Thoracic aorta (tissue), 2 donors: ENCODE results near the gene P2RX7. TPM values are rescaled to one million over a fixed set of nuclear protein-coding genes. Genes with fewer than 3 reads are reported as not detected.

Experiments
- ATAC-seq: fragments of 150-250 bp; one replicate; pipeline ENCODE4 v1.8.0; 2017; ENCODE audit warnings: low read depth; ENCODE audit not compliant: insufficient number of reproducible peaks, low FRiP score
- DNase-seq: peaks from one replicate; pipeline ENCODE4 v3.0.0-alpha.2; 2020; ENCODE audit warnings: low spot score
- H3K27ac ChIP-seq, 2 donors: fragments of 200-600 bp; sonication (generic); 1 replicate in 1 of 2; 2 replicates in 1 of 2; pipeline ENCODE4 v1.5.1; 2016; ENCODE audit warnings: mild to moderate bottlenecking in 2 of 2, moderate library complexity in 2 of 2
- H3K27me3 ChIP-seq: fragments of 200-600 bp; sonication (generic); replicated peaks from 2 replicates; pipeline ENCODE4 v1.6.0; 2016; ENCODE audit warnings: mild to moderate bottlenecking; ENCODE audit not compliant: insufficient read depth
- H3K36me3 ChIP-seq: fragments of 200-600 bp; sonication (generic); one replicate; pipeline ENCODE4 v1.5.1; 2016
- H3K4me1 ChIP-seq, 2 donors: fragments of 200-600 bp; sonication (generic); 1 replicate in 1 of 2; 2 replicates in 1 of 2; pipeline versions ENCODE4 v1.5.1 to v1.6.0; 2016; ENCODE audit warnings: low read depth in 2 of 2, mild to moderate bottlenecking in 1 of 2; ENCODE audit not compliant: control insufficient read depth in 1 of 2
- H3K4me3 ChIP-seq: fragments of 200-600 bp; sonication (generic); 2 replicates; pipeline ENCODE4 v1.5.1; 2016; ENCODE audit warnings: mild to moderate bottlenecking
- H3K9me3 ChIP-seq: fragments of 200-600 bp; sonication (generic); 2 replicates; pipeline ENCODE4 v1.5.1; 2016
- CTCF ChIP-seq: fragments of 200-600 bp; sonication (generic); IDR thresholded peaks from one replicate; pipeline ENCODE4 v1.5.1; 2019; ENCODE audit warnings: antibody characterized with exemption
- total RNA-seq, 2 donors: library from RNA; depleted of rRNA; stranded (reverse); fragments of >200 nt; gene quantifications; one replicate each; pipeline versions ENCODE4 v1.1.0 to v1.2.3, GENCODE V29; 2016

Gene P2RX7
- total RNA-seq, 2 donors from 2014 or later: 3.2 to 4.0 TPM

GRCh38 chr12:121110211-121110940 lies 22.3 kb upstream of the P2RX7 start:
- Histone ChIP-seq H3K9me3 (no peaks in the 10 kb centered on the region), H3K27me3 (no peaks in the 10 kb centered on the region), H3K36me3 (no peaks in the 10 kb centered on the region), H3K4me3 (no peak overlapping the region), H3K4me1 (no peaks in the 10 kb centered on the region), H3K27ac (no peak overlapping the region)
- peak; percentile 90 for TF ChIP-seq CTCF
- DNase-seq (no peak), ATAC-seq (no peak)

- no peaks in the 10 kb centered on the region for H3K36me3 ChIP-seq
- no peak overlapping the region for H3K27ac ChIP-seq
- DNase-seq: no peak
- TF ChIP-seq CTCF: no peak
- no peak overlapping the region for H3K4me3 ChIP-seq
- ATAC-seq: no peak
- no peaks in the 10 kb centered on the region for H3K4me1 ChIP-seq
- H3K9me3 ChIP-seq: no peaks in the 10 kb centered on the region
- H3K27me3 ChIP-seq: no peaks in the 10 kb centered on the region
Observed at GRCh38 chr12:121111684-121112083, 21.0 kb upstream of the P2RX7 start.

- ATAC-seq (no peak), DNase-seq (no peak)
- Histone ChIP-seq H3K9me3 (no peaks in the 10 kb centered on the region), H3K36me3 (no peaks in the 10 kb centered on the region), H3K27me3 (no peaks in the 10 kb centered on the region), H3K4me1 (no peaks in the 10 kb centered on the region), H3K27ac (no peak overlapping the region), H3K4me3 (no peak overlapping the region)
- no peak for TF ChIP-seq CTCF
Observed at GRCh38 chr12:121112496-121112895, 20.2 kb upstream of the P2RX7 start.

- no peak for DNase-seq
- no peak for TF ChIP-seq CTCF
- no peaks in the 10 kb centered on the region for H3K36me3 ChIP-seq
Observed at GRCh38 chr12:121113057-121113456, 19.6 kb upstream of the P2RX7 start.

GRCh38 chr12:121114019-121114639 lies 18.5 kb upstream of the P2RX7 start:
- H3K27me3 ChIP-seq: no peaks in the 10 kb centered on the region
- TF ChIP-seq CTCF: no peak
- H3K27ac ChIP-seq: no peak overlapping the region
- DNase-seq (no peak), ATAC-seq (no peak)
- H3K4me3 ChIP-seq: no peak overlapping the region
- no peaks in the 10 kb centered on the region for H3K36me3 ChIP-seq
- no peaks in the 10 kb centered on the region for H3K9me3 ChIP-seq
- no peaks in the 10 kb centered on the region for H3K4me1 ChIP-seq

More at GRCh38 chr12:121113057-121113456, 19.6 kb upstream of the P2RX7 start:
- H3K27ac ChIP-seq: no peak overlapping the region
- no peak overlapping the region for H3K4me3 ChIP-seq
- no peaks in the 10 kb centered on the region for H3K9me3 ChIP-seq
- H3K27me3 ChIP-seq: no peaks in the 10 kb centered on the region
- ATAC-seq: no peak
- H3K4me1 ChIP-seq: no peaks in the 10 kb centered on the region
